ENCODE measurements around the gene TP53TG3D. TPM values are rescaled to one million over a fixed set of nuclear protein-coding genes. Genes with fewer than 3 reads are reported as not detected.
"Not testable (repeated sequence)": the region's sequence is repeated elsewhere in the genome, so short reads cannot be mapped to it uniquely, and the experiment has no call there.

The TP53TG3D gene, protein sequence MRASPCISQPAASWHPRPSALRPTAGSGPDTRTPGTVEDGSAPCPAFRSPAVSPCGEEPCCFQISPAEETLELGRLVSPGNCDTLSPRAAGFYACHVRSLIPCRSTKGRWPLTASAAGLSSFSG
- total RNA-seq: 1 to 10 TPM; 2.2 to 2.3 TPM
- 1 to 10 TPM in 2 of 3 donors, under 1 TPM in 1; 0.62 to 1.9 (median 1.8) TPM for polyA plus RNA-seq
- 0 to 0.86 (median 0.36) reads per million in 6 experiments for total RNA-seq

DNA sequence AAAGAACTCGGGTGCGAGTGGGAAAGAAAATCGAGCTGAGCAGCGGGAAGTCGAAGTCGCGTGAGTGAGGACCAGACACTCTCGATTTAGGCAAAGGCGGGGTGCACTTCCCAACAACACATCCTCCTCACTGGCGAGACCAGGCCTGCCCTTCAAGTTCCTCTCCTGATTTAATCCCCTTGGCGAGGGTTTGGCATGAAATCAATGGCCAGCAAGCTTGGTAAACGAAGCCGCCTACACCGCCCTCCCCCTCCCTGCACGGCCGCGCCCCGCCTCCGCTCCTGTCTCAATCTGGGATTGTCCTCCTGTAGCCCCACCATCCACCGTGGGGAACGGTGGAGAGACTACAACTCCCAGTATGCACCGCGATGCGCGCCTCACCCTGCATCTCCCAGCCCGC is at the start of gene TP53TG3D:
Gene TP53TG3D, plus strand, starts transcription at position 301 of the 400 bp plus-strand sequence. Its CDS starts 68 bp downstream, at position 369.
- H3K27me3 Mint-ChIP-seq, H3K9me3 Mint-ChIP-seq, H3K36me3 Mint-ChIP-seq, DNase-seq, H3K27ac Mint-ChIP-seq, H3K4me1 Mint-ChIP-seq, POLR2A ChIA-PET, ATAC-seq, H3K4me3 Mint-ChIP-seq: not testable (repeated sequence)

DNA sequence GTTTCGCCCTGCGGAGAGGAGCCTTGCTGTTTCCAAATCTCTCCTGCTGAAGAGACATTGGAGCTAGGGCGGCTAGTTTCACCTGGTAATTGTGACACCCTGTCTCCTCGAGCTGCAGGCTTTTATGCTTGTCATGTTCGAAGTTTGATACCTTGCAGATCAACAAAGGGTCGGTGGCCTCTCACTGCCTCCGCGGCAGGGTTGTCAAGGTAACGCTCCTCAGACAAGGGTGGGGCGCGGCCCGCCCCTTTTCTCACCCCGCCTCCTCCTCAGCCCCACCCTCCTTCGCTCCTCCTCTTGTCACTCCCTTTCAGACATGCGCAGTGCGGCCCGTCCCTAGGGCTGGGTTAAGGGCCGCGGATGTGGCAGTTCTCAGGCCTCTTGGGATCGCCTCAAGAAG is 421 bp downstream of the TP53TG3D start:
- H3K27ac Mint-ChIP-seq, H3K4me3 Mint-ChIP-seq, POLR2A ChIA-PET, H3K27me3 Mint-ChIP-seq, H3K36me3 Mint-ChIP-seq, ATAC-seq, H3K4me1 Mint-ChIP-seq, H3K9me3 Mint-ChIP-seq: not testable (repeated sequence)
- peak; percentile 1 to 70 (median 35) for DNase-seq

DNA sequence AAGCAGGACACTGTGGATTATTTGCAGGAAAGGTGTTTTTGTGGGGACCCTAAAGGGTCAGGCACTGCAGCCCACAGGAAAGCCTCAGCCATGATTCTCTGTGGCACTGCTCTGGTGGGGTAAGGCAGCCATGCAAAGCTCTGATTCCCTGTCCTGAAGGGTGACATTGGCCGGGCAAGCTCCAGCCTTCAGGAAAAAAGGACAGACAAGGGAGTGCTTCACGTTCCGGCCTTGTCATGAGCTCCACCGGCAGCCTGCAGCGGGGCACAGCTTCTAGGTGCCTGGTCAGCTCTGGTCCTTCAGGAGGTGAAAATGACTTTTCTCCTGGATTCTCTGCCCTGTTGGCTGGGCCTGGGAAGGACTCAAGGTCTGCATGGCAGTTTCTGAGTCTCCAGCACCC is 8.4 kb downstream of the TP53TG3D start:
- not testable (repeated sequence) for ATAC-seq, H3K36me3 Mint-ChIP-seq, DNase-seq

DNA sequence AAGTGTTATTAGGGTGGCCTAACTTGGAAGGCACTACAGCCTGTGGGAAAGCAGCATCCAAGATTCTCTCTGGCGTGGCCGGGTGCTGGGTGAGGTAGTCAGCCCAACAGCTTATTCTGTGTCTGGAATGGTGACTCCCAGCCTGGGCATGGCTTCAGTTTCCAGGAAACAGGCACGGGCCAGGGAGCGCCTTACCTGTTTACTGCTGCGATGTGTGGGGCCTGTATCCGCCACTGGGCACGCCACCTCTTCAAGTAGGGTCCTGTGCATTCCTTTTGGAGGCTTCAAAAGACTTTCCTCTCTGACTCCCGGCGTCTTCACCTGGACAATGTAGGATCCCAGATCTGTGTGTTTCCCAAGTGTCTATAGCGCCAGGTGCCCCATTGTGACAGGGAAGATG is 10.5 kb downstream of the TP53TG3D start:
- DNase-seq, H3K27ac Mint-ChIP-seq, H3K36me3 Mint-ChIP-seq, POLR2A ChIA-PET, H3K4me3 Mint-ChIP-seq, H3K9me3 Mint-ChIP-seq, H3K4me1 Mint-ChIP-seq, ATAC-seq, H3K27me3 Mint-ChIP-seq: not testable (repeated sequence)

More for the DNA sequence above, 8.4 kb downstream of the TP53TG3D start:
- H3K27me3 Mint-ChIP-seq, H3K4me1 Mint-ChIP-seq, H3K9me3 Mint-ChIP-seq, POLR2A ChIA-PET, H3K27ac Mint-ChIP-seq, H3K4me3 Mint-ChIP-seq: not testable (repeated sequence)

DNA sequence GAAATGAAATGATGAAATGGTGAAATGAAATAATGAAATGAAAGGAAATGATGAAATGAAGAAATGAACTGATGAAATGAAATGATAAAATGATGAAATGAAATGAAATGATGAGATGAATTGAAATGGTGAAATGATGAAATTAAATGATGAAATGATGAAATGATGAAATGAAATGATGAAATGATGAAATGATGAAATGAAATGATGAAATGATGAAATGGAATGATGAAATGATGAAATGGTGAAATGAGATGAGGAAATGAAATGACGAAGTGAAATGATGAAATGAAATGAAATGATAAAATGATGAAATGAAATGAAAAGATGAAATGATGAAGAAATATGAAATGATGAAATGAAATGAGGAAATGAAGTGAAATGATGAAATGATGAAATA is 28.8 kb downstream of the TP53TG3D start:
- DNase-seq, POLR2A ChIA-PET: not testable (repeated sequence)
- peak overlapping the region in 1 of 10 donors; percentile 61 for H3K27ac Mint-ChIP-seq

DNA sequence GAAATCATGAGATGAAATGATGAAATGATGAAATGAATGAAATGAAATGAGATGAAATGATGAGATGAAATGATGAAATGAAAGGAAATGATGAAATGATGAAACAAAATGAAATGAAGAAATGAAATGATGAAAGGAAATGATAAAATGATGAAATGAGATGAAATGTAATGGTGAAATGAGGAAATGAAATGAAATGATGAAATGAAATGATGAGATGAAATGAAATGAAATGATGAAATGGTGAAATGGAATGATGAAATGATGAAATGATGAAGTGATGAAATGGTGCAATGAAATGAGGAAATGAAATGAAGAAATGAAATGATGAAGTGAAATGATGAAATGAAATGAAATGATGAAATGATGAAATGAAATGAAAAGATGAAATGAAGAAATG is 29.9 kb downstream of the TP53TG3D start:
- H3K27ac Mint-ChIP-seq, H3K9me3 Mint-ChIP-seq, H3K27me3 Mint-ChIP-seq, ATAC-seq, H3K36me3 Mint-ChIP-seq, DNase-seq, H3K4me1 Mint-ChIP-seq, POLR2A ChIA-PET, H3K4me3 Mint-ChIP-seq: not testable (repeated sequence)

More for the DNA sequence above, 28.8 kb downstream of the TP53TG3D start:
- not testable (repeated sequence) for ATAC-seq, H3K27me3 Mint-ChIP-seq, H3K9me3 Mint-ChIP-seq, H3K4me1 Mint-ChIP-seq, H3K4me3 Mint-ChIP-seq, H3K36me3 Mint-ChIP-seq

DNA sequence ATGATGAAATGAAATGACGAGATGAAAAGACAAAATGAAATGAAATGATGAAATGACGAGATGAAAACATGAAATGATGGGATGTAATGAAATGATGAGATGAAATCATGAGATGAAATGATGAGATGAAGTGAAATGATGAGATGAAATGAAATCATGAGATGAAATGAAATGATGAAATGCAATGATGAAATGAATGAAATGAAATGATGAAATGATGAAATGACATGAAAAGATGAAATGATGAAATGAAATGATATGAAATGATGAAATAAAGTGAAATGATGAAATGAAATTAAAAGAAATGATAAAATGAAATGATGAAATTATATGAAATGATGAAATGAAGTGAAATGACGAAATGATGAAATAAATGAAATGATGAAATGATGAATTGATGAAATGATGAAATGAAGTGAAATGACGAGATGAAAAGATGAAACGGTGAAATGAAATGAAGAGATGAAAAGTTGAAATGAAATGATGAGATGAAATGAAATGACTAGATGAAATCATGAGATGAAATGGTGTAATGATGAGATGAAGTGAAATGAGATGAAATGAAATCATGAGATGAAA is 30.9 kb downstream of the TP53TG3D start:
- H3K27ac Mint-ChIP-seq, H3K36me3 Mint-ChIP-seq, H3K4me1 Mint-ChIP-seq, H3K9me3 Mint-ChIP-seq, H3K27me3 Mint-ChIP-seq, DNase-seq, POLR2A ChIA-PET, ATAC-seq, H3K4me3 Mint-ChIP-seq: not testable (repeated sequence)

DNA sequence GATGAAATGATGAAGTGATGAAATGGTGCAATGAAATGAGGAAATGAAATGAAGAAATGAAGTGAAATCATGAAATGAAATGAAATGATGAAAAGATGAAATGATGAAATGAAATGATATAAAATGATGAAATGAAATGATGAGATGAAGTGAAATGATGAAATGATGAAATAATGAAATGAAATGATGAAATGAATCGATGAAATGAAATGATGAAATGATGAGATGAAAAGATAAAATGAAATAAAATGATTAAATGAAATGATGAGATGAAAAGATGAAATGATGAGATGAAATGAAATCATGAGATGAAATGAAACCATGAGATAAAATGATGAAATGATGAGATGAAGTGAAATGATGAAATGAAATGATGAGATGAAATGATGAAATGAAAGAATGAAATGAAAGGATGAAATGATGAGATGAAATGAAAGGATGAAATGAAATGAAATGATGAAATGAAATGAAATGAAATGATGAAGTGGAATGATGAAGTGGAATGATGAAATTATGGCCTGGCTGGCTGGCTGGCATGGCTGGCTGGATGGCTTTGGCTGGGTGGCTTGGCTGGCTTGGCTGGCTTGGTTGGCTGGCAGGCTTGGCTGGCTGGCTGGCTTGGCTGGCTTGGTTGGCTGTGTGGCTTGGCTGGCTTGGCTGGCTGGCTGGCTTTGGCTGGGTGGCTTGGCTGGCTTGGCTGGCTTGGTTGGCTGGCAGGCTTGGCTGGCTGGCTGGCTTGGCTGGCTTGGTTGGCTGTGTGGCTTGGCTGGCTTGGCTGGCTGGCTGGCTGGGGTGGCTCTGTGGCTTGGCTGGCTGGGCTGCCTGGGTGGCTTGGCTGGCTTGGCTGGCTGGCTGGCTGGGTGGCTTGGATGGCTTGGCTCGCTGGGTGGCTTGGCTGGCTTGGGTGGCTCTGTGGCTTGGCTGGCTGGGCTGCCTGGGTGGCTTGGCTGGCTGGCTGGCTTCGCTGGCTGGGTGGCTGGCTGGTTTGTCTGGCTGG is 32.0 kb downstream of the TP53TG3D start:
- H3K9me3 Mint-ChIP-seq, H3K27me3 Mint-ChIP-seq, H3K36me3 Mint-ChIP-seq, H3K27ac Mint-ChIP-seq, H3K4me1 Mint-ChIP-seq, POLR2A ChIA-PET, ATAC-seq, H3K4me3 Mint-ChIP-seq: not testable (repeated sequence)
- peak in 2 of 10 donors; percentile 13 to 62 for DNase-seq

DNA sequence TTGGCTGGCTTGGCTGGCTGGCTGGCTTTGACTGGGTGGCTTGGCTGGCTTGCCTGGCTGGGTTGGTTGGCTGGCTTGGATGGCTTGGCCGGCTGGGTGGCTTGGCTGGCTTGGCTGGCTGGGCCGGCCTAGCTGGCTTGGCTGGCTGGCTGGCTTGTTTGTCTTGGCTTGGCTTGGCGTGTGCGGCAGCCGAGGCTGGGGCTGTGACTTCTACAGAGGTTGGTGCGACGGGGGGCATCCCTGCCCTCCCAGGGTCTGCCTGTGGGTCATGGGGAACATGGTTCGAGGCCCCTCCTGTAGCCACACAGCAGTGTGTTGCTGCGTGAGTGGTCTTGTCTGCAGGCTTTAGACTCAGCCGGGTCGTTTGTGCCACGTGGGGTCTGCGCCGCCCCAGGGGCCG is 33.1 kb downstream of the TP53TG3D start:
- H3K4me1 Mint-ChIP-seq, H3K36me3 Mint-ChIP-seq, H3K27me3 Mint-ChIP-seq, H3K9me3 Mint-ChIP-seq, H3K27ac Mint-ChIP-seq, ATAC-seq, H3K4me3 Mint-ChIP-seq, DNase-seq, POLR2A ChIA-PET: not testable (repeated sequence)

DNA sequence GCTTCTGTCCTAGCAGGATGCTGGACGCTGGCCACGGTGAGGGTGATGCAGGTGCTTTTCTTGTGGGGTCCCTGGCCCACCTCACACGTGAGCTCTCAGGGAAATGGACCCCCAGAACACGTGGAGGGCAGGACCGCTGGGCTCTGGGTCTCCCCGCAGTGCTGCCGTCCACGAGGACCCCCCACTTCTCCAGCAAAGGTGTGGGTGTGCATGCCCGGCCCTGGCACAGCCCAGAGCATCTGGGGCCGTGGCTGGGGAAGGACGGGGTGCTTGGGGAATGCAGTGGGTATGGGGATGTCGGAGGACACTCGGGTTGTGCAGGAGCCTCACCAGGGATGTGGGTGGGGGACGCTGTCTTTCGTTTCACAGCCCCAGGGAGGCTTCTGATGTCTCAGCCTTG is 34.7 kb downstream of the TP53TG3D start:
- POLR2A ChIA-PET, H3K4me3 Mint-ChIP-seq, ATAC-seq, H3K9me3 Mint-ChIP-seq, H3K4me1 Mint-ChIP-seq, H3K27ac Mint-ChIP-seq, H3K27me3 Mint-ChIP-seq, H3K36me3 Mint-ChIP-seq: not testable (repeated sequence)
- peak in 2 of 10 donors; percentile 13 to 15 for DNase-seq

DNA sequence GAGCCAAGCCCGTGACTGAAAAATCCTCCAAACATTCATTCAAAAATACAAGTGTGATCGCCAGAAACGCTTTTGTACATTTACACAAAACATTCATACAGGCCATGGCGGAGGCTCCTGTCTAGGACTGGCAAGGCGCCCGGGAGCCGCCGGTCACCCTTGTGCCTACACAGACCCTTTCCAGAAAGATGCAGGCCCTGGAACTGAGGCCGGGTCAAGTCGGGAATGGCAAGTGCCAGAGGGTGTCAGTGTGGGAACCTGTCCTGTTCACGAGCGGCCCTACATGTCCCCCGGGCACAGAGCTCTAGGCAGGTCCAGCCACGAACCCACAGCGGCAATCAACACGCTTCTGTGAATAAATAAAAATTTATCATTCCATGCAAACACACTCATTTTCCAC is 36.1 kb downstream of the TP53TG3D start:
- H3K36me3 Mint-ChIP-seq, H3K27ac Mint-ChIP-seq, H3K27me3 Mint-ChIP-seq, H3K4me3 Mint-ChIP-seq, ATAC-seq, H3K9me3 Mint-ChIP-seq, DNase-seq, H3K4me1 Mint-ChIP-seq, POLR2A ChIA-PET: not testable (repeated sequence)

DNA sequence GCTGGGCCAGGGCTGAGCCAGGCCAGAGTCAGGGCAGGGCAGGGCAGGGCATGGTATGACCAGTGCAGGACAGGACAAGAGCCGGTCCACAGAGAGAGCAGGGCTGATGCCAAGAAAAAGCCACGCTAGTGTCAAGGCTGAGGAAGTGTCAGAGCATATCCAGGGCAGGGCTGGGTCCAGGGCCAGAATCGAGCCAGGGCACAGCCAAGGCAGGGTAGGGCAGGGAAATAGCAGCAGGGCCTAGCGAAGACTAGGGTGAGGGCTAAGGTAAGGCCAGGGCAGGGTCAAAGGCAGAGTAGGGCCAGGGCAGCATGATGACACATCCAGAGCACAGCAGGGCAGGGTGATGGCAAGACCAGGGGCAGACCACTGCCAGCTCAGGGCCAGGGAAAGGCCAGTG is 49.7 kb downstream of the TP53TG3D start:
- H3K4me3 Mint-ChIP-seq, H3K9me3 Mint-ChIP-seq, POLR2A ChIA-PET, H3K36me3 Mint-ChIP-seq, ATAC-seq, H3K4me1 Mint-ChIP-seq, H3K27me3 Mint-ChIP-seq, H3K27ac Mint-ChIP-seq, DNase-seq: not testable (repeated sequence)

All from naive thymus-derived CD8-positive, alpha-beta T cell (primary cell).